Kidney (tissue), 14 donors: Measurements from ENCODE around the gene KCNAB1. TPM values are rescaled to one million over a fixed set of nuclear protein-coding genes. Genes with fewer than 3 reads are reported as not detected.

Experiments used
- DNase-seq, 5 donors: peaks; one replicate each; pipeline ENCODE4 v3.0.0-alpha.2; 2013 to 2020
- FAIRE-seq: peaks from 2 replicates; lab custom pipeline; 2012; peaks lifted over from hg19 to GRCh38; lab: Jason Lieb, UNC
- H3K27ac ChIP-seq, 2 donors: one replicate each; pipeline ENCODE4 v1.7.0; 2013; ENCODE audit warnings: low read depth in 2 of 2, low read length in 2 of 2, inconsistent platforms in 1 of 2
- H3K27me3 ChIP-seq: one replicate; pipeline ENCODE4 v1.7.1; 2013; ENCODE audit warnings: low read length, inconsistent platforms; ENCODE audit not compliant: control insufficient read depth, insufficient read depth
- H3K36me3 ChIP-seq, 3 donors: one replicate each; pipeline versions ENCODE4 v1.7.0 to v1.7.1; 2013; ENCODE audit warnings: low read length in 3 of 3, control low read depth in 1 of 3, inconsistent platforms in 1 of 3; ENCODE audit not compliant: insufficient read depth in 3 of 3, control insufficient read depth in 2 of 3
- H3K4me1 ChIP-seq, 3 donors: one replicate each; pipeline versions ENCODE4 v1.7.0 to v1.7.1; 2013; ENCODE audit warnings: low read length in 3 of 3, inconsistent platforms in 1 of 3, low read depth in 1 of 3; ENCODE audit not compliant: control insufficient read depth in 2 of 3, insufficient read depth in 2 of 3
- H3K4me3 ChIP-seq, 3 donors: one replicate each; pipeline versions ENCODE4 v1.7.0 to v1.8.1; 2013; ENCODE audit warnings: low read length in 3 of 3, control low read depth in 1 of 3, inconsistent platforms in 1 of 3
- H3K9ac ChIP-seq, 3 donors: one replicate each; pipeline versions ENCODE4 v1.7.0 to v1.7.1; 2013; ENCODE audit warnings: low read length in 3 of 3, control low read depth in 1 of 3, inconsistent platforms in 1 of 3
- H3K9me3 ChIP-seq, 3 donors: one replicate each; pipeline versions ENCODE4 v1.7.0 to v1.7.1; 2013; ENCODE audit warnings: low read length in 3 of 3, control low read depth in 1 of 3, inconsistent platforms in 1 of 3; ENCODE audit not compliant: control insufficient read depth in 2 of 3, insufficient read depth in 1 of 3
- CTCF ChIP-seq: IDR thresholded peaks from 3 replicates; pipeline ENCODE4 v1.5.1; 2012; ENCODE audit warnings: mild to moderate bottlenecking, moderate library complexity, borderline replicate concordance; ENCODE audit not compliant: insufficient read depth; ENCODE audit errors: extremely low read depth
- intact Hi-C: fragments of 100-400 bp; cut with DNase I; formaldehyde crosslinking; loops from one replicate; pipeline ENCODE4 v1.11.1; 2022
- polyA plus RNA-seq: library from polyadenylated mRNA; stranded (reverse); fragments of 350-450 nt; fragmentation: Illumina TruSeq; extraction: RNeasy Lipid Tissue Mini Kit (QIAGEN cat#74804); gene quantifications from one replicate; pipeline ENCODE4 v1.2.3, GENCODE V29; 2014; ENCODE audit warnings: low read depth, low replicate concordance; ENCODE audit not compliant: insufficient read depth
- total RNA-seq: library from RNA; stranded (reverse); fragmentation: NEBNext Ultra II Directional; extraction: Animal tissue kit (Norgen Biotek cat#: 25700); gene quantifications from one replicate; pipeline ENCODE4 v1.2.1, GENCODE V29; 2021
- donor health status: control.
- donor health status: control.
- donor health status: control.
- donor health status: control.
- donor health status: control.
- donor health status: DM: yes; HTN: yes; CAD: no.
- donor health status: Normal renal cell carcinoma (clear cell type).

KCNAB1 gene
- total and polyA plus RNA-seq, 2 donors from 2014 or later = 1.7 to 6.6 TPM

DNA sequence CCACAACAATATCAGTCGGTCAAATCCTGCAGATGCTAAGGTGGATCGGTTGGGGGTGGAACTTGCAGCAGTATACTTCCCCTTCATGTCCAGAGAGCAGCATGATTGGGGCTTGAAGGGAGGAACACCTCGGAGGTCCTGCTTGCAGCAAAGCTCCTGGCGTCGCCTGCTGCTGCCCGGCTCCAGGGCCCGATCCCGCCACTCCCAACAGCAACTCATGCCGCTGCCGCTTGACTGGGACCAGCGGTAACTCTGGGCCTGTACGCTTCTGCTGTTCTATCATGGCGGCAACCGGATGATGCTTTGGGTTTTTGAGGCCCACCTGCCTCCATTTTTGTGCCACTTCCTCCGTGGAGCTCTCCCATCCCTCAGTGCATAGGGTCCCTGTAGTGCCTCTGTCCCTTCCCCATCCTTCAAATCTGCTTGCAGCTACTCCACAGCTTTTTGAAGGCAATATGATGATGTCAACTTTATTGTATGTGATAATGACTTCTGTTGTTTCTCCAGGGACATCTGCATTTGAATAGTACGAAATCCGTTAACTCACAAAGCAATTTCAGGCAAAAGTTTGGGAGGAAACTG, 56.3 kb downstream of the KCNAB1 start:
- Histone ChIP-seq H3K4me1 (no peaks in the 10 kb centered on the region), H3K27ac (no peak overlapping the region), H3K27me3 (no peaks in the 10 kb centered on the region), H3K9ac (no peak overlapping the region), H3K4me3 (no peak overlapping the region), H3K9me3 (no peaks in the 10 kb centered on the region), H3K36me3 (no peaks in the 10 kb centered on the region)
- intact Hi-C loops = no loop called here
- FAIRE-seq (no peak), DNase-seq (no peak)
- TF ChIP-seq CTCF = no peak

GRCh38 chr3:156180077-156180476, 59.7 kb downstream of the KCNAB1 start:
- DNase-seq (no peak), FAIRE-seq (no peak)
- TF ChIP-seq CTCF = no peak
- no peaks in the 10 kb centered on the region for H3K36me3 ChIP-seq
- H3K27me3 ChIP-seq = no peaks in the 10 kb centered on the region
- no peak overlapping the region for H3K4me3 ChIP-seq
- H3K27ac ChIP-seq = no peak overlapping the region
- intact Hi-C loops = no loop called here
- H3K4me1 ChIP-seq = no peaks in the 10 kb centered on the region
- no peaks in the 10 kb centered on the region for H3K9me3 ChIP-seq
- H3K9ac ChIP-seq = no peak overlapping the region

DNA sequence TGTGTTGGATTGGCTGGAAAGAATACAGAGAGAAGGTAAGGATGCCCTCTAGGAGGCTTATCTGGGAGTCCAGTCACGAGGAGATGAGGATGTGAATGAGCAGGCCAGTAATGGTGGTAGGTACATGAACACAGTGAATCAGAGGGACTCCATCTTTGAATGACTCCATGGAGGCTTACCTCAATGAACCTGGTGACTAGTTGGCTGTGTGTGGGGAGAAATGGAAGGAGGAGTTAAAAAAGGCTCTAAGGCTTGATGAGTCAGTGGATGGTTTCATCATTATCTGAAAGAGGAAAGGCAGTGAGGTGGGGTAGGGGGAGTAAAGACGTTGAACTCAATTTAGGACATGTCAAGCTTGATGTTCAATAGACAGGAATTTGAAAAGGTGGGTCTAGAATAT, 61.1 kb downstream of the KCNAB1 start:
- no peak for FAIRE-seq

More for the DNA sequence above, 61.1 kb downstream of the KCNAB1 start:
- Histone ChIP-seq H3K4me3 (no peak overlapping the region), H3K27ac (no peak overlapping the region), H3K9me3 (no peaks in the 10 kb centered on the region), H3K9ac (no peak overlapping the region), H3K36me3 (no peaks in the 10 kb centered on the region), H3K4me1 (no peaks in the 10 kb centered on the region), H3K27me3 (no peaks in the 10 kb centered on the region)
- intact Hi-C loops = no loop called here
- TF ChIP-seq CTCF = no peak
- no peak for DNase-seq
